ENCODE results near the gene NPB.

DNA sequence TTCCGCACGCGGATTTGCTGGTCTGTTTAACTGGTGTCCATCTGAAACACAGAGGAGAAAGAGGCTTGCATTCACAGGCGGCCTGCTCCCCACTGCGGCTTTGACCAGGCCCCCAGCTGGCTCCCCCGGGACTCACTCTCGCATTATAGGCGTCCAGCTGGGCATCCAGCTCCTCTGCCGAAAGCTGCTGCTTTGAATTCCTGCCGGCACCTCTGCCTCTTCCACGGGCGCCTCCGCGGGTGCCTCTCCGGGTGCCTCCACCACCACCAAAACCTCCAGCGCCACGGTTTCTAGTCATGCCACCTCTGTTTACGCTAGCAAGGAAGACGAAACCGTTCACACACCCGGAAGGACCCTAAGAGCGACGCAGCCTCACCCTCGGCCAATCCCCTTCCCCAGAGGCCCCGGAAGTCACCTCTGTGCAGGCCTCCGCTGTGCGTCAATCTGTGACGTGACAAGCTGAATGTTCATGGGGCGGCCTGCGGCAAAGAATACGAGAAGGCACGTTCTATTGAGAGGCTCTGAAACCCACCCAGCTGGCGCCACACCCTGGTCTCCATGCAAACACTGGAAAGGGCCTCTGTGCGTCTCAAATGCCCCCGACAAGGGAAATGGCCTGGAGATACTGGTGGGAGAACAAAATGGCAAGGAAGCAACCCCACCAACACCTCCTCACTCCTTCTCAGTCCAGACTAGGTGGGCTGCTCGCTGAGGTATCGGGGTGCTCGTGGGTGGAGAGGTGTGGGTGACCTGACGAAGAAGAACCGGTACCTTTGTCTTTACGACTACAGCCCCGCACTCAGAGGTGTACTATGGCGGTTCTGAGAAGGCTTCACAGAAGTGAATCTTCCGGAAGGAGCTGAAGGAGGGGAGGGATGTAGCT lies 13.7 kb upstream of the NPB start:
- TF ChIP-seq POLR2A (IDR thresholded peaks at IDR 0.05; ENCODE audit: low read depth, low read length) (no peak), TAF1 (IDR thresholded peaks at IDR 0.05; ENCODE audit: borderline replicate concordance, low read depth, low read length) (no peak), POLR2AphosphoS5 (IDR thresholded peaks at IDR 0.05; ENCODE audit: low read depth, low read length) (no peak)
